ENCODE measurements around the gene TMPRSS9. TPM values are rescaled to one million over a fixed set of nuclear protein-coding genes. Genes with fewer than 3 reads are reported as not detected.

TMPRSS9 gene
- total and polyA plus RNA-seq, 2 of the 13 experiments (the other 11 are each of a cell fraction or from before 2014, with no cell fraction given): 2.5 to 5.2 TPM

DNA sequence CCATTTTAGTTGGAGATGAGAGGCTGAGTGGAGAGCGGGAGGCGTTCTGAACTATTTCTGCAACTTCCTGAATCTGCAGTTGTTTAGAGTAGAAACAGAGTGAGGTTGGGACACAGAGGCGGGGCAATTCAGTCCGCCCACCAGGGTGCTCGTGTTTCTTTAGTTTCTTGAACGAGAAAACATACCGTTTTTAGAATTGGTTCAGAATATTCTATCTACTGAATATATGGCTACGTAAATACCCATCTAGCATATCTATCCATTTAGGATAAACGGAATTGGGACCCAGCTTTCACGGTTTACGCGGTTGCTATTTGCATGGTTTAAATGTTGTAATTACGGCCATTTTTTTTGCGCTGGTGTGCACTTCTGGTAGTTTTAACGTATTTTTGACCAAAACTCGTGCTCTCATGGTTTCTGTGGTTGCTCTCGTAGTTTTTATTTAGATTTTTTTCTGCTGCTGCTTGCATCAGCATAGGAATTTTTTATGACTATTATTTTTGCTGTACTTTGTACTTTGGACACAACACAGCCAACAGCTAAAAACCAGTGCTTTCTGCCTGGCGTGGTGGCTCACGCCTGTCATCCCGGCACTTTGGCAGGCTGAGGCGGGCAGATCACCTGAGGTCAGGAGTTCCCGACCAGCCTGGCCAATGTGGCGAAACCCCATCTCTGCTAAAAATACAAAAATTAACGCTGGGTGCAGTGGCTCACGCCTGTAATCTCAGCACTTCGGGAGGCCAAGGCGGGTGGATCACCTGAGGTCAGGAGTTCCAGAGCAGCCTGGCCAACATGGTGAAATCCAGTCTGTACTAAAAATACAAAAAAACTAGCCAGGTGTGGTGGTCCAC lies 34.6 kb downstream of the TMPRSS9 start (continued):
- TF ChIP-seq ZBTB7A (CRISPR knock-in tag; IDR thresholded peaks at IDR 0.05): no peak
- TF ChIP-seq ZNF496 (CRISPR knock-in tag; IDR thresholded peaks at IDR 0.05; ENCODE audit: insufficient replicate concordance): no peak
- TF ChIP-seq ONECUT2 (CRISPR knock-in tag; IDR thresholded peaks at IDR 0.05): no peak
- TF ChIP-seq KAT8 (CRISPR knock-in tag; IDR thresholded peaks at IDR 0.05): no peak
- TF ChIP-seq ZNF761 (CRISPR knock-in tag; conservative IDR thresholded peaks at IDR 0.05): no peak
- TF ChIP-seq RXRB (CRISPR knock-in tag; IDR thresholded peaks at IDR 0.05; ENCODE audit: borderline replicate concordance): peak; percentile 60
- TF ChIP-seq IRX3 (CRISPR knock-in tag; IDR thresholded peaks at IDR 0.05; ENCODE audit: borderline replicate concordance, low read depth): no peak
- no peak for TF ChIP-seq TCF7 (IDR thresholded peaks at IDR 0.05; ENCODE audit: low read depth)
- TF ChIP-seq ZBTB40 (IDR thresholded peaks at IDR 0.05): no peak
- peak; percentile 27; the same call in 1 of the 2 replicates for TF ChIP-seq ZBTB40 (CRISPR knock-in tag; IDR thresholded peaks at IDR 0.05)
- TF ChIP-seq SIN3A (IDR thresholded peaks at IDR 0.05; ENCODE audit: borderline replicate concordance, low read depth, low read length): no peak; the same call in 1 of the 2 replicates
- TF ChIP-seq ZNF282 (IDR thresholded peaks at IDR 0.05; ENCODE audit: partially characterized antibody): no peak
- TF ChIP-seq MAFK (conservative IDR thresholded peaks at IDR 0.05 in 1 of 2, IDR thresholded peaks at IDR 0.05 in 1 of 2; ENCODE audit: low read length in 2 of 2): no peak; a peak in 1 of 4 replicates
- TF ChIP-seq HES4 (CRISPR knock-in tag; IDR thresholded peaks at IDR 0.05; ENCODE audit: borderline replicate concordance): no peak
- no peak; the same call in 1 of the 2 replicates for TF ChIP-seq ZMAT3 (CRISPR knock-in tag; conservative IDR thresholded peaks at IDR 0.05)
- TF ChIP-seq ZFP82 (CRISPR knock-in tag; IDR thresholded peaks at IDR 0.05; ENCODE audit: borderline replicate concordance): no peak
- no peak for TF ChIP-seq BCLAF1 (IDR thresholded peaks at IDR 0.05)
- TF ChIP-seq RELA (CRISPR knock-in tag; IDR thresholded peaks at IDR 0.05): no peak
- TF ChIP-seq ZNF841 (CRISPR knock-in tag; IDR thresholded peaks at IDR 0.05; ENCODE audit: borderline replicate concordance): no peak
